ENCODE measurements around the gene PIGR.

PIGR gene

DNA sequence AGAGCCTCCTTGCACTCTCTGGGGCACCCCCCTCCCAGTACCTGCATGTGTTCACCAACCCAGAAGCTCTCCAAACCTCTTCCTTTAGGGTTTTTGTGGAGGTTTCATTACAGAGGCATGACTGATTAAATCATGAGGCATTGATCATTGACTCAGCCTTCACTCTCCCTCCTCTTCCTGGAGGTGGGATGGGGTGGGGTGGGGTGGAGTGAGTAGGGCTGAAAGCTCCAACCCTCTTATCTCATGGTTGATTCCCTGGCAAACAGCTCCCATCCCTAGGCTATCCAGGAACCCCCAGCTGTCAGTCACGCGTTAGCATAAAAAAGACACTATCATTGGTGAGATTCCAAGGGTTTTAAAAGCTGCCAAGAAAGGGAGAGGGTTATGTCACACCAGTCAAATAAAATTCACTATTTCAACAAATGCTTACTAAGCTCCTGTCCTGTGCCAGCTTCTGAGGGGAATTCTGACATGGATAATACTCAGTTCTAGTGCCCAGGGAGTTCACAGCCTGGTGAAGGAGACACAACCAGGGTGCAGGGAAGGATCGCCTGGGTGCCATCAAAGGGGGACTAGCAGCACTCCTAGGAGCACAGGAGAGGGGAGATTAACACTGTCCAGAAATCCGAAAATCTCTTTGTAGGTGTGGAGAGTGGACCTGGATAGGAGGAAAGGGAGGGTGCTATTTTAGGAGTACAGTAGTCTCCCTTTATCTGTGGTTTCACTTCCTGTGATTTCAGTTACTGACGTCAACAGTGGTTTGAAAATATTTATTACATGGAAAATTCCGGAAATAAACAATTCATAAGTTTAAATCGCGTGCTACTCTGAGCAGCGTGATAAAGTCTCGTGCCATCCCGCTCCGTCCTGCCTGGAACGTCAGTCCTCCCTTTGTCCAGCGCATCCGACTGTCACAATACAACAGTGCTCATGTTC, 55.9 kb downstream of the PIGR start:
- no peak for DNase-seq (ENCODE audit: low read depth)

DNA sequence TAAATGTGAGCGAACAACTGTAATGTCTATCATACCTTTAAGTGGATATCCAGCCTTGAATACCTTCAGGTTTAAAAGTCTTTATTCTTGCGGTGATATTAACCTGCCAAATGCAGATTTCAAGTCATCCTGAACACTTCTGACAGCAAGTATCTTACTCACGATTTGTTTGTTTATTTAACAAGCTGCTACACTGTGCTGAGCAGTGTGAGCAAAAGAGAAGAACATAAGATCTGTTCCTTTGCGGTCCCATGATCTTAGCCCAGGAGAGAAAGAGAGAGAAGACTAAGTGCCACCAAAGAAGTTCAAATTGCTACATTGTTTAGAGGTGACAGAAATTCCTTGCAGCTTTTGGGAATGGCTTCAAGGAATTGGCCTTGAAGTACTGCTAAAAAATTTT, 58.6 kb downstream of the PIGR start:
- DNase-seq (ENCODE audit: low read depth), result no peak

DNA sequence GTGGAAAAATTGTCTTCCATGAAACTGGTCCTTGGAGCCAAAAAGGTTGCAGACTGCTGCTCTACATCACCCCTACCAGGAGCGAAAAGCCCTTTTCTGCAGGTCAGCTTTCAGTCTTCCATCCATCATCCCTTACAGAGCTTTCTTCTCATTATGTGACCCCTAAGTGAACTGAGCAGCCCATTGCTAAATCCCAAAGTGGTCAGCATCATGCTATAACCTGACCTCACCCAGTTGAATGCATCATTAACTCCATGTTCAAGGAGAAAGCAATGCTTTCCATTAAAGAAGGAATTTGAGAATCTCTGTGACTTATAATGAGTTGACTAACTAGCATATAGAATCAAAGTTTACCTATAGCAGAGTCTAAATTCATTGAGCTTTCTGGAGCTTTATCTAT, 59.4 kb downstream of the PIGR start:
- DNase-seq (ENCODE audit: low read depth), result no peak

DNA sequence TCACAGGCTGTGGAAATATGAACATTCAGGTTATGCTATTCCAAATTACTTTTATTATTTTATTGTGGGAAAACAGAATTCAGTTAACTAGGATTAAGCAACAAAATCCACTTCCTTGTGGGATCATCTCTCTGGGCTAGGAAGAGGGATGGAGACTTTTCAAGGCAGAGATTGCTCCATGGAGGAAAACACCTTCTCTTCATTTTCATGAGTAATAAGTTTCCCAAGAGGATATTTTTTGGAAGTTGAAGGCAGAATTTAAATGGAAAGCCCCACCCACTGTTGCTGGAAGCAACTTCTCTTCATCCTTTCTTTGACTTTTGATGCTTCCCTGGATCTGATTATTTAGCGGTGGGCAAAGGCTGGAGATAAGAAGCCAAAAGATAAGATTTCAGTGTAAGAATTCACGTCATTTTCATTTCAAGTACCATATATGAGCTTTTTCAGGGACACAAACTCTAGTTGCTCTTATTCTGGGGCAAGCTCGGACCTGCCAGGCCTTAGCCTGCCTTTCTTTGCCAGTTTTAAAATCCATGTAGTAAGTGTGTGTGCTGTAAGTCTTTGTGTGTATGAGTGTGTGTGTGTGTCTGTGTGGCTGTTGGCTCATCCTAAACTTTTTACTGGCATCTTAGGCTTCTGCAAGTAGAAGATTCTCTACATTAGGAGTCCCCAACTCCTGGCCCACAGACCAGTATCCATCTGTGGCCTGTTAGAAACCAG, 60.8 kb downstream of the PIGR start:
- DNase-seq (ENCODE audit: low read depth), result no peak

DNA sequence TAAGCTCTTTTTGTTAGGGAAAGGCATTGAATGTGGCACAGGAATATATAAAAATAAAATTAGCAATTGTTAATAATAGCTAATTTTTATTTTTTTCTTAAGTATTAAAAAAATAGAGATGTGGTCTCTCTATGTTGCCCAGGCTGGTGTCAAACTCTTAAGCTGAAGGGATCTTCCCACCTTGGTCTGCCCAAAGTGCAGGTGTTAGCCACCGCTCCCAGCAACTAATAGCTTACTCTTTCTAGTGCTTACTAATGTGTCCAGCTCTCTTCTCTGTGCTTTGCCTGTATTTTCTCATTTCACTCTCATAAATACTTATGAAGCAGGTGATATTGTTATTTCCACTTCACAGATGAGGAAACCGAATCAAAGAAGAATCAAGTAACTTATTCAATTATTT, 62.4 kb downstream of the PIGR start:
- no peak for DNase-seq (ENCODE audit: low read depth)

DNA sequence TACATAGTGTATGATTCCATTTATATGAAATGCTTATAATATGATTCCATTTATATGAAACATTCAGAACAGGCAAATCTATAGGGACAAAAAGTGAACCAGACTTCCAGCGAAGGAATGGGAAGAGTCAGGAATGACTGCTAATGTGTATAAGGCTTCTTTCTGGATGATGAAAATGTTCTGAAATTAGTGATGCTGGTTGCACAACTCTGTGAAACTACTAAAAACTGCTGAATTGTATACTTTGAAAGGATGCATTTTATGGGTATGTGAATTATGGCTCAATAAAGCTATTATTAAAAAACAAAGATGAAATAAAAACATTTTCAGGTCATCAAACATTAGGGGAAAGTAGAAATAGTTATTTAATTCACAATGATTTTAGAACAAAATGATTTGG, 63.1 kb downstream of the PIGR start:
- no peak for DNase-seq (ENCODE audit: low read depth)

DNA sequence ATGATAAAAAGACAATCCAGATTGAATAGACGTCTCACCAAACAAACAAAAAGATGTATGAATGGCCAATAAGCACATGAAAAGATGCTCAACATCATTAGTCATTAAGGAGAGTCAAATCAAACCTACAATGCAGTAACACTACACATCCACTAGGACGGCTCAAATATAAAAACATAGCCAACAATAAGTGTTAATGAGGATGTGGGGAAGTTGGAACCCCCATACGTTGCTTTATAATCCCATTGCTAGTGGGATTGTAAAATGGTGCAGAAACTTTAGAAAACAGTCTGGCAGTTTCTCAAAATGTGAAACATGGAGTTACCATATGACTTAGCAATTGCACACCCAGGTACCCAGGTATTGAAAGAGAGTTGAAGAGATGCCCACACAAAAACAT, 63.7 kb downstream of the PIGR start:
- no peak for DNase-seq (ENCODE audit: low read depth)

DNA sequence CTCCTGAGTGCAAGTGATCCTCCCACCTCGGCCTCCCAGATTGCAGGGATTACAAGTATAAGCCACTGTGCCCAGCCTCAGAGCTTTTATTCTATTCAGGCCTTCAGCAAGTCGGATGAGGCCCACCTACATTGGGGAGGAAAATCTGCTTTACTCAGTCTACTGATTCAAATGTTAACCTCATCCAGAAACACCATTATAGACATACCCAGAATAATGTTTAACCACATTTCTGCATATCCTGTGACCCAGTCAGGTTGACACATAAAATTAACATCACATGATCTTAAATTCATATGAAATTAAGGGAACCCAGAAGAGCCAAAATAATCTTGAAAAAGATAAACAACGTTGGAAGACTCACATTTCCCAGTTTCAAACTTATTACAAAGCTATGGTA, 66.0 kb downstream of the PIGR start:
- no peak for DNase-seq (ENCODE audit: low read depth)

All from T-helper 22 cell (primary cell).